HG03175 (cell line): ENCODE measurements around the gene CNP.
A peak's percentile ranks its signal among the peaks of the same experiment; 100 is the strongest.
"Not testable (repeated sequence)": the region's sequence is repeated elsewhere in the genome, so short reads cannot be mapped to it uniquely, and the experiment has no call there.

Experiments
- ATAC-seq: cut with Tn5 transposase; IDR thresholded peaks from one replicate; pipeline ENCODE4 v1.9.1; 2021; ENCODE audit warnings: mild to moderate bottlenecking, moderate library complexity; ENCODE audit not compliant: unreplicated experiment

Gene CNP

DNA sequence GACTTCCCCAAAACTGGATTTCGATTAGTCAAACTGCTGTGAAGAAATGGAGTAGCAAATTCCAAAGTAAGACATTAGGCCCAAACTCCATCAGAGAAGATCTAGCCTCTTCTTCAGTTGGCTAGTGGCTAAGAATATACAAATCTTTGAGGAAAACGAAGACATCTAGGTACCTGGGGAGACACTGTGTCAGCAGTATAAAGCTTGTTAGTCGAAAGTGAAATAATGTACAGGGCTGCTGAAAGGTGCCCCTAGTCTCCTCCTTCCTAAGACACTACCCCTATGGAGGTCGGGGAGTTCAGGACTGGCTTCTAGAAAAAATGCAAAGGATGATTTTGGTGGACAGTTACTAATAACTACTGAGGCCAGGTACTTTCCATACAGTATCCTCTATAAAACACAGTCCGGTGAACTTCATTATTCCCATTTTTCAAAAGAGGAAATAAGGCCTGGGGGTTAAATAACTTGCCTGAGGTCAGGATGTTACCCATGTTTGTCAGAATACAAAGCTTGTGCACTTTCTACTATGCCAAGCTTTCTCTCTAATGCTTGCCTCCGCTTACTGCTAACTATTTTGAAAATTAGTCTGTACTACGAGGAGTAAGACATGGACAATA lies 35.7 kb downstream of the CNP start:
- ATAC-seq, result no peak

DNA sequence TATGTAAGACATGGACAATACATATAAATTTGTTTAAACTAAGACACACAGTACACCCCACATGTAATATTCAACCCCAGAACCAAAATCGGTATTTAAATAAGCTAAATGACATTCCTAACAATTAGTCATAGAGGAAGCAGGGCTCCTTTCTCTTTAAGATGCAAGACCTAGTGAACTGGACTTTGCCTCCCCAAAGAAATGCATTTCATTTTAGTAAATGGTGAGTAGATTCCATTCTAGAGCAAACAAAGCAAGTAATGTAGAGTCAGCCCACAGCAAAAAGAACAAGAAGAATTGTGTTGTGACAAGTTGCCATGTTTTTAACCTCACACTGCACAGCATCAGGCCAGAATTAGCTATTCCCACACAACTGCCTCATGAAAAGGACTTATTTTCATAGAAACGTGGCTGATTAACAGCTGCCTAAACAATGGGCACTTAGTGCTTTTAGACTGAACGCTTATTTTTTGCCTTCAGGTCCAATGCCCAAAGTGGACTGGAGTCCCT lies 36.3 kb downstream of the CNP start:
- no peak for ATAC-seq

DNA sequence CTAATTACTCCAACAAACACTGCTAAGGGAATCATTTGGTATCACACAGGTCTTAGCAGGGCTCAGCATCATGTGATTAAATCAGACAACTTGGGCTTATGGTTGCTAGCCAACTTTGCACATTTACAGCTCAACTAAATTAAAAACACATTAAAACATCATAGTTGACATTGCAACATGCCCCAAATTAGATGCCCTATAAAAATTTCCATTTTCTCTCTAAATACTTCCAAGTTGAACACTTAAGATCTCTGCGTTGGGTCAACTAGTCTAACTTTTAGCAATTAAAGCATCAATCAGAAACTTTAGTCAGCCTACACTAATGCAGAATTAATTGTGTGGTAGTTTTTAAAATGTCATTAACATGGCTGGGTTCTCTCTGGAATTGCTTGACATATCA lies 38.6 kb downstream of the CNP start:
- no peak for ATAC-seq

DNA sequence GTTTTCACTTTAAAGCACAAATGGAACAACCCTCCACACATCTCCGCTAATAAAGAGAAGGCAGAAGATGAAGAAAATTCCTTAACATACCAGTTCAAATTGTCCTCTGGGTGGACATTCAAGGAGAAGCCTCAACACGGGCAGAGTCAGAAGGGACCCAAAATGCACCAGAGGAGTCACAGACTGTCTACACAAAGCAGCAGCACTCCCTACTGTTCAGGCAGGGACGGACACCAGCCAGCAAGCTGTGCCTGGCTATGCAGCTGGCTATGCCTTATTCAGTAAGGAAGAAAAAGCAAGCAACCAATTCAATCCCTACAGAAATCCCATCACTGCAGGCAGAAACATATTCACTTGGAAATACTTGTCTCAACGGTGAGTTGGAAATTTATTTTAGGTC lies 42.6 kb downstream of the CNP start:
- ATAC-seq, result no peak

DNA sequence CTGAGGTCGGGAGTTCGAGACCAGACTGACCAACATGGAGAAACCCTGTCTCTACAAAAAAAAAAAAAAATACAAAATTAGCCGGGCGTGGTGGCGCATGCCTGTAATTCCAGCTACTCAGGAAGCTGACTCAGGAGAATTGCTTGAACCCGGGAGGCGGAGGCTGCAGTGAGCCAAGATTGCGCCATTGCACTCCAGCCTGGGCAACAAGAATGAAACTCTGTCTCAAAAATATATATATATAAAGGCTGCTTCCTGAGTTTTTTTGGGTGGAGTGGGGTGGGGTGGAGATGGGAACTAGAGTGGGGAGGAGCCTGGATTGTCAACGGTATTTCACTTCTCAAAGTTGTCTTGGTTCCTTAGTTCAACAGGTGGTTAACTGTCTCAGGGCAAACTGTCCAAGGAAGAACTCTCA lies 43.7 kb downstream of the CNP start:
- ATAC-seq, result not testable (repeated sequence)

DNA sequence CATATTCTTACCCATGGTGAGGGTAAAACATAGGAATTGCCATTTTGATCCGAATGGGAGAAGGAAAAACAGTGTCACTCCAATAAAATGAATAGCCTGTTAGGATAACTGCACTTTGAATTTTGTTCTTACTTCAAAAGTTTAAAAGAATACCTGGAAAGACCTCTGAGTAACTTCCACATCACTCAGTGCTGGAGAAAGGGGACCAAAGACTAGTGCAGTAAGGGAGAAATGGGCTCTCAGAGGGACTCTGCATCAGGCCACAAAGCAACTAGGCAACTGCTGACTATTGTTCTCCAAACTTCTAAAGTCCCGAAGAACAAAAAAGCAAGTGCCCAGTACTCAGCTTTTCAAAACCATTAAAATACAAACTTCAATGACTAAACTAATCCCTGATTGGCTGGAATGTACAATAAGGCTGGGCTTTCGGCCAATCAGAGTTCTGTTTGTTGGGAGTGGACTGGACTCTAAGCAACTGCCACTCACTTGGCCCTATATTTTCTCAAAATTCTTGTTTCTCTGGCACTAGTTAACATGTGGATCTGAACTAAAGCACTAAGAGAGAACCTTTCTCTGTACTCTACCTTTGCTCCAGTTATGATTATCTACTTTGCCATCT lies 44.4 kb downstream of the CNP start:
- ATAC-seq, result no peak

DNA sequence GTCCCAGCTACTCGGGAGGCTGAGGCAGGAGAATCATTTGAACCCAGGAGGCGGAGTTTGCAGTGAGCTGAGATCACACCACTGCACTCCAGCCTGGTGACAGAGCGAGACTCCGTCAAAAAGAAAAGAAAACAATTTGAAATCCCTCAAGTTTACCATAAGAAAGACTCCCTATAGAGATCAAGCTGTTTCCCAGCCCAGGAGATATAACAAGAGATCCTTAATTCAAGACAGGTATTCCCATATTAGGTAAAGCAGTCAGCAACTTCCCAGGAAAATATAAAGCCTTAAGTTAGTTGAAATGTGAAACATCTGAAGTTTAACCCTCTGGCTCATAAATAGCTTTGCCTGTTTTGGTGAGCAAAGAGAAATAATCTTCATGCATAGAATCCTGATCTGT lies 45.8 kb downstream of the CNP start:
- not testable (repeated sequence) for ATAC-seq

DNA sequence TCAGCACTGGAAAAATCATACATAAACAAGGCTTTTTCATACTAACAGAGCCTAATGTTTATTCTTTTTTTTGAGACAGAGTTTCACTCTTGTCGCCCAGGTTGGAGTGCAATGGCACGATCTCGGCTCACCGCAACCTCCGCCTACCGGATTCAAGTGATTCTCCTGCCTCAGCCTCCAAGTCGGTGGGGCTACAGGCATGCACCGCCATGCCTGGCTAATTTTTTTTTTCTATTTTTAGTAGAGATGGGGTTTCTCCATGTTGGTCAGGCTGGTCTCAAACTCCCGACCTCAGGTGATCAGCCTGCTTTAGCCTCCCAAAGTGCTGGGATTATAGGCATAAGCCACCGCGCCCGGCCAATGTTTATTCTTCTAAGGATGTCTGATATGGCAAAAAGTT lies 47.1 kb downstream of the CNP start:
- ATAC-seq, result not testable (repeated sequence)

DNA sequence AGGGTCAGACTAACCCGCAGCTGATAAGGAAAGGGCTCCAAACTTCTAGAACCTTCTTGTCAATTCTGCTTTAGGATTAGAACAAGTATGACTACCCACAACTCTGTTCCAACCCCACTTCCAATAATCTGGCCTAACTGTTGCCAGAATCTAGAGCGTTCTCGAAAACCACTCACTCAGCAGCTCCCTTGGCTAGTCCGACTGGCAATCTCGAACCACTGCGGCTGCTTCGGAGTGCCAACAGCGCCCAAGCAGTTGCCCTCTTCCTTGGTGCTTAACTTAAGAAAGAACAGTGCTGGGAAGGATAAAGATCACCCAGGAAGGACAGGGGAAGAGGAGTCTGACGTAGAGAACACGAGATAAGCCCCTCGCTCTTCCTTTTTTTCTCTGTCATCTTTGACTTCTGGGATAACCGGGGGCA lies 49.8 kb downstream of the CNP start:
- ATAC-seq, result no peak

DNA sequence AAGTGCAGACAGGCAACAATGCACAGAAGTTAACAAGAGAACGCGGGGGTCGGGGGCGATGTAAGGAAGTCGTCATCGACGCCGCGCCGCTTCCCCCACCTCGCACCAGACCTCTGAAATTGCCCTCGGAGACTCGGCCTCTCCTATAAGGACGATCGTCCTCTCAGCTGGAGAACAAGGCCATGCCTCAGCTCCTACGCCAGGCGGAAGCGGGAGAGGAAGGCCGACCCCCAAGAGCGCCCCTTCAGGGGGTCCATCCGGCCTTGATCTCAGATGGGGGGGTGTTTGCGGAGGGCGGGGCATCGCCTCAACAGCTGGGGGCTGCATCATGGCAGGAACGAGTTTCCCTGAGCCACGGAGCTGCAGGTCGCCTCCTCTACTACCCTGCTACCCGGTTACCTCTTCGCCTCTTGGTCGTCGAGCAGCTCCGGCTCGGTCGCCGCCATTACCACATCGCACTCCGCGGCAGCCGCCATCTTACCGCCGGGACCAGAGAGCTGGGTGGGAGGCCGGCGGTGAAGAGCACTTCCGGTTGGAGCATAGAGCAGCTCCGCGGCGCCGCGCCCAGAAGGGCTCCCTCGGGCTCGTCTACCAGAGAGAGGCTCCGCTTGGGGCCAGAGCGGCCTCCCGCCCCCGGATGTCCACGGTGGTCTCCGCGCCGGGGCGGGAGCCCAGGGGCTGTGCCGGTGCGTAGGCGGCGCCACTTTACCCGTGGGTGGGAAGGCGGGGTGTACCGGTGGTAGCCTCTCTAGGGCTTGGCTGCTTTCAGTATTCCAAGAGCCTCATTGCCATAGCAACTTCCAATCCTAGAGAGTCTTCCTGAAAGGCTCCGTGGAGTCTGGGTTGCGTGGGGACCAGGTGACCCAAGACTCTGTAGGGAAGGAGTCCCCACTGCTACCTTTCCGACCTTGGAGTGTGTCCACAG lies 50.6 kb downstream of the CNP start, which contains the start of gene DNAJC7:
TSS of gene DNAJC7 (minus strand) at position 499 of the 925 bp plus-strand sequence. CDS start at position 476, 23 bp downstream.
- peak; percentile 89 for ATAC-seq

DNA sequence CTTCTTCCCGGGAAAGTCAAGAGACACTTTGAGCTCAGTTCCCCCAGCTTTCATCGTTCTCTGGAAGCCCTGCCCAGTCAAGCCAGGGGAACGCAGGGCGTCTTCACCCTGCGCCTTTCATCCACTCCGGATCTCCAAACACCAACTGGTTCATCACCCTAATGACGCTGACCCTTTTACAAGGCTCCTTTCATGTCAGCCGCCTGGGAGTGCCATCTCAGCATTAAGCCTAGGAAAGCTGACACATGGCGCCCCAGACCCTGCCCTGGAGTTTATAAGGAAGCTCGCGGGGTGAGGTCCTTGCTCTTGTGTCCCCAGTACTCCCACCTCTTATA lies 51.2 kb downstream of the CNP start:
- ATAC-seq, result peak; percentile 6

DNA sequence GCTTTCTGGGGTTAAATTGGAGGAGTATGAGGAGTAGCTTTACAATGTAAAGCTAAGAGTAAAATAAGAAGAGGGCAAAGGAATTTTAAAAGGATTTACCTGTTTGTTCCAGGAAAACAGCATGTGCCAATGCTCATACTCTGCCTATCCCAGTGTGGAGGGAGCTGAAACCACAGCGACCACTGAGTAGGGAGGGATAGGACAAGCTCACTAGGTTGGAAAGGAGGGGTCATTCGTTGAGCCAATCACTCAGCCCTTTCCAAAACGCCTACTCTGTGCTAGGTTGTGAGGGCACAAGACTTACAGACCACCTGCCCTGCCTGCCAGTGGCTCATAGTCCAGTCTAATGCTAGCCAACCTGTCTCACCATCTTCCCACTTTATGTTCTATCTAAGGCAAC lies 51.7 kb downstream of the CNP start:
- ATAC-seq, result no peak

DNA sequence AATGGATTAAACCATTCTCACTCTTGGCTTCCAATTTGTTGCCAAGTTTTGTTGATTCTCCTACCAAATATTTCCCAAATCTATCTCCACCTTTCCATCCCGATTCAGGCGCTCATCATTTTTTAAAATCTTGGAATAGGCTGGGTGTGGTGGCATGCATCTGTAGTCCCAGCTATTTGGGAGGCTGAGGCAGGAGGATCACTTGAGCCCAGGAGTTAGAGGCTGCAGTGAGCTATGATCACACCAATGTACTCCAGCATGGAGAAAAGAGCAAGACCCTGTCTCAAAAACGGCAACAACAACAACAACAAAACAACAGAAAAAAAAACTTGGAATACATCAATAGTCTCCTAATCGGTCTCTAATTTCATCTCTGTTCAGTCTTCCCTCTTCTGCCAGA lies 52.4 kb downstream of the CNP start:
- ATAC-seq, result no peak

DNA sequence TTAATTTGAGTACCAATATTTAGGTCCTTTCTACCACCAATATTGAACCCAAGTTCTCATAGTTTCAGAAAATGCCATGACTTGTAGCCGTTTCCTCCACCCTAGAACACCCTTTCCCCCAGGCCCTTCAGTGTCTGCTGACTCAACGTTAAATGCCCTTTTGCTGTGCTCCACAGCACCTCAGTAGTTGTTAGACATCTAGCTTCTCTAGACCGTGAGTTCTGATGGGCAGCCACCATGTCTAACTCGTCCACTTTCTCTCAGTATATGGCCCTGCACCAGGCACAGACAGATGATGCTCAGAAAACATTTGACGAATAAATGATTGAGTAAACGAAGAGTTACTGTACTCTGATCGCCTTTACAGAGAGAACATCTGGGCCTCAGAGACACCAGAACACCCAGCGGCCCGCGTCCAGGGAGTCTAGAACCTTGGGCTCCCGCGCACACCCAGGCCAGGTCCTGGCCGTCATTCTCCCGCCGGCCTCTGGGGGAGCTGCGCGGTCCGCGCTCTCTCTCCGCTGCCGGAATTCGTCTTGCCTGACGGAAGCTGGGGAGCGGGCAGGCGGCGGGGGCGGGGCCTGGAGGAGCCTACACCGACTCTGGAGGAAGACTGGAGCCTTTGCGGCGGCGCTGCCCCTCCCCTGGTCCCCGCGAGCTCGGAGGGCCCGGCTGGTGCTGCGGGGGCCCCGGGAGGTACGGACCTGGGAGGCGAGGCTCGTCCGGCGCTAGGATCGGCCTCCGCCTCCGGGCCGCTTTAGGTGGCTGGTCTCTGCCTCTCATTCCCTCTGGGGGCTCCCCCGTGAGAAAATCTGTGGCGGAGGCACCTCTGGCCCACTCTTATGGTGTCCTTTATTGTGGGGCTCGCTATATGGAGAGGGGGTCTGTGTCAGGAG lies 53.2 kb downstream of the CNP start, which contains the start of gene NKIRAS2:
TSS of gene NKIRAS2 (plus strand) at position 582 of the 896 bp plus-strand sequence. CDS start 1,488 bp downstream, outside the sequence.
- ATAC-seq, result peak; percentile 61

DNA sequence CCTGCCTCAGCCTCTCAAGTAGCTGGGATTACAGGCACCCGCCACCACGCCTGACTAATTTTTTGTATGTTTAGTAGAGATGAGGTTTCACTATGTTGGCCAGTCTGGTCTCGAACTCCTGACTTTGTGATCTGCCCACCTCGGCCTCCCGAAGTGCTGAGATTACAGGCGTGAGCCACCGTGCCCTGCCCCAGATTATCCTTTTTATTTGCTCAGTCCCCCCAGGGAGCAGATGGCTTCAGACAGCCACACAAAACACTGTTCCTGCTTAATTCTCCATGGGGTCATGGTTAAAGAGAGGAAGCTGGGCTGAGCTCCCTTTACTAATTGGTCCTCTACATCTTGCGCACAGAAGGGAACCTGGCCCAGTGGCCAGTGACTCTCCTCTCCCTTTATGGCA lies 54.2 kb downstream of the CNP start:
- not testable (repeated sequence) for ATAC-seq

DNA sequence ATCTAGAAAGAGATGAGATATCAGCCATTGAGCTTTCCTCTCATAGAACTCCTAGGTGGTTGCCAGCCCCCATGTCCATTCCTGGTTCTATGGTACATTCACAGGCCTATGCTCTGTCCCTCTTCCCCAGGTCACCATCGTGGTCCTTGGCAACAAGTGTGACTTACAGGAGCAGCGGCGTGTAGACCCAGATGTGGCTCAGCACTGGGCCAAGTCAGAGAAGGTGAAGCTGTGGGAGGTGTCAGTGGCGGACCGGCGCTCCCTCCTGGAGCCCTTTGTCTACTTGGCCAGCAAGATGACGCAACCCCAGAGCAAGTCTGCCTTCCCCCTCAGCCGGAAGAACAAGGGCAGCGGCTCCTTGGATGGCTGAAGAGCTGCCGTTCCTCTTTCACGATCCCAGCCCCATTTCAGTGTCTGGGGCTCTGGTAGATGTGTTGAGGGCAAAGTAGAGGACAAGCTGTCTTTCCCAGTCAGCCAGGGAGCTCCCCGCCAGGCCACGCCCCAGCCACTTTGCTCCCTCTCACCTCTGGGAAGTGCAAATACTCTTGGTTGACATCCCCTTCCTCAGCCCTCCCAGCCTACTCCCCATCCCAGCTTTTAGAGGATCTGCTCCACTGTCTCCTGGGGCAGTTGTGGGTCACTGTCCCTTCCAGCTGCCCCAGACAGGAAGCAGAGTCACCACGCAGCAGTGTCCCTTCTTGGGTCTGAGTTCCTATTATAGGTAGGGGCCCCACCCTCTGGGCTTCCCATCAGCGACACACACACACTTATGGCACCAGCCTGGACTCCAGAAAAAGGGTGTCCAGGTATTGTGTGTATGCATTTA lies 57.1 kb downstream of the CNP start:
- no peak for ATAC-seq

DNA sequence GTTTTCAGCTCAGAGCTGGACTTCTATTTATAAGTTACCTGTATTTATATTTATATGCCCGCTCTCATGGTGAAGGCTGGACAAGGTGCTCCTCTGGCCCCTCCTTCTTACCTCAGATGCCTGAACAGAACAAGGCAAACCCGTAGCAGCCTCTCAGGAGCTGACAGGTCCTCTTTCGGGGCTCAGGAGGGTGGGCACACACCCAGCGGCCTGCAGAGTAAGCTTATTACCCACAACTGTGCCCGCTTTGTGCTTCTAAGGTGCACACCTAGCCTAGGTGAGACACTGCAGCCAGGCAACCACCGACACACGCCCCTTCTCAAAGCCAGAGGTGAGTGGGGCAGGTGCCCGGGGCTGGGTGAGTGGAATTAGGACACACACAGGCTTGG lies 58.6 kb downstream of the CNP start:
- ATAC-seq, result no peak

DNA sequence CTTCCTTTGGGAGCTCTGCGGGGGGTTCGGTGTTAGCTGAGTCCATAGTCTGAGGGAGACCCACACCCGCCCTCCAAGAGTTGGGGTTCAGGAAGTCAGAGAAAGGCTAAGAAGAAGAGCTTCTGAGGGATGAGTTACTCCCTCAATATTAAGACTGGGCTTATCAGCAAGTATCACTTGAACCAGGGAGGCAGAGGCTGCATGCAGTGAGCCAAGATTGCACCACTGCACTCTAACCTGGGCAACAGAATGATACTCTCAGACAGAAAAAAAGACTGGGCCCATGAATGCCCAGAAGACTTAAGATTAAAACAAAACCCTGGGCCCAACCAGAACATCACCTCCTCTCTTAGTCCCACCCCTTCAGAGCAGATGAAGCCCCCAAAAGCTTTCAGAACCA lies 59.3 kb downstream of the CNP start:
- ATAC-seq, result no peak

DNA sequence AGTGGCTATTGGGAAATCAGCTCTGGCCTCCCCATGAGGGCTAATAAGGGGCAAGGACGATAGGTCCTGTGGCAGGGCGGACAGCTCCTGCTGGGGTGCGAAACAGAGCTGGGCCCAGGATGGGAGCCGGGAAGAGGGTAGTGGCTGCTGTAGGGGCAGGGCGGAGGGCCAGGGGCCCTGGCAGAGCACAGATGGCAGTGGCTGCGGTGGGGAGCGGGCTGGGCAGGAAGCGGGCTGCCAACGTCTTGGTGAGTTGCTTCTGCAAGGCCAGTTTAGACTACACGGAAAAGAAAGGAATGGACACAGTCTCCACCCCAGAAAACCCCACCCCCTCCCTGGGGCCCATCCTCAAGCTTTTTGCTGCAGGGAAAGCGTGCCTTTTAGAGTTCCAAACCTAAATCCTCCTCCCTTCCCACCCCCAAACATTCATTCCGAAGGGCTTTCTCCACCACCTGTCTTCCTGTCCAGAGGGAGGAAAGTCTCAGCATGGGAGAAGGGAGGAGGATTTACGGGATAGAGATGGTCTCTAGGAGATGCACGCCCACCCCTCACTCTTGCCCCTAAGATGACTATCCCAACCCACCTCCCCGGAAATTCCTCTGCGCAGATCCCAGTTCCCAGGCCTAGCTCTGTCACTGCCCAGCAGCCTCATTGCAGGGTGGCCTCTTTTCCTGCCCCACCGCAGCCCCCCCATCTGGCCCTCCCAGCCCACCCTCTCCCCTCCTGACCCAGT lies 60.4 kb downstream of the CNP start:
- ATAC-seq, result no peak
